A673 (cell line): ENCODE measurements around the gene PRODH. TPM values are rescaled to one million over a fixed set of nuclear protein-coding genes. Genes with fewer than 3 reads are reported as not detected.
"Not testable (repeated sequence)": the region's sequence is repeated elsewhere in the genome, so short reads cannot be mapped to it uniquely, and the experiment has no call there.

Experiments used
- BruUV-seq: library from RNA; stranded (reverse); fragments of 400-500 nt; replicated peaks from 2 replicates; lab custom pipeline; 2021; lab: Mats Ljungman, UMichigan
- CTCF ChIA-PET: fragments of 300-600 bp; sonication (Branson Sonifier 250); formaldehyde crosslinking; loops from one replicate; lab custom pipeline; 2022; ENCODE audit warnings: antibody characterized with exemption; lab: Charles Lee
- POLR2A ChIA-PET: fragments of 300-600 bp; sonication (Branson Sonifier 250); formaldehyde crosslinking; loops from one replicate; lab custom pipeline; 2022; ENCODE audit warnings: antibody characterized with exemption; ENCODE audit not compliant: low non-redundant PET; lab: Charles Lee
- DNase-seq: peaks from one replicate; pipeline ENCODE4 v3.0.0-alpha.2; 2015; ENCODE audit warnings: low spot score
- H3K27ac ChIP-seq: fragments of 200-600 bp; sonication (generic); 2 replicates; pipeline ENCODE4 v1.5.1; 2016; ENCODE audit warnings: mixed run types, low read depth, mild to moderate bottlenecking, mixed read lengths, antibody characterized with exemption, low read length; ENCODE audit not compliant: poor library complexity, severe bottlenecking
- H3K27me3 ChIP-seq: fragments of 200-600 bp; sonication (generic); replicated peaks from 2 replicates; pipeline ENCODE4 v1.6.1; 2017; ENCODE audit warnings: mixed run types, low read depth, mild to moderate bottlenecking, mixed read lengths, antibody characterized with exemption, low read length; ENCODE audit not compliant: insufficient read depth, poor library complexity
- H3K36me3 ChIP-seq: fragments of 200-600 bp; sonication (generic); 2 replicates; pipeline ENCODE4 v1.6.1; 2016; ENCODE audit warnings: mixed run types, mild to moderate bottlenecking, mixed read lengths, antibody characterized with exemption, low read length; ENCODE audit not compliant: insufficient read depth, poor library complexity, severe bottlenecking
- H3K4me1 ChIP-seq: fragments of 200-600 bp; sonication (generic); 2 replicates; pipeline ENCODE4 v1.6.1; 2017; ENCODE audit warnings: mixed run types, mild to moderate bottlenecking, mixed read lengths, antibody characterized with exemption, low read length; ENCODE audit not compliant: insufficient read depth, poor library complexity, severe bottlenecking
- H3K4me3 ChIP-seq: fragments of 200-600 bp; sonication (generic); 2 replicates; pipeline ENCODE4 v1.5.1; 2016; ENCODE audit warnings: low read depth, mixed run types, mild to moderate bottlenecking, mixed read lengths, low read length; ENCODE audit not compliant: poor library complexity, severe bottlenecking
- H3K9me3 ChIP-seq: fragments of 200-600 bp; sonication (generic); 2 replicates; pipeline ENCODE4 v1.6.1; 2016; ENCODE audit warnings: mixed run types, low read depth, mild to moderate bottlenecking, mixed read lengths, antibody characterized with exemption, low read length; ENCODE audit not compliant: poor library complexity, severe bottlenecking
- EZH2 ChIP-seq: fragments of 200-600 bp; sonication (generic); IDR thresholded peaks from 2 replicates; pipeline ENCODE4 v1.6.1; 2017; ENCODE audit warnings: borderline replicate concordance, low read depth, mild to moderate bottlenecking, mixed read lengths, antibody characterized with exemption, low read length; ENCODE audit not compliant: poor library complexity, severe bottlenecking
- intact Hi-C: fragments of 100-400 bp; cut with micrococcal nuclease; formaldehyde crosslinking; loops from one replicate; pipeline ENCODE4 v1.10.0; 2022; ENCODE audit not compliant: unreplicated experiment
- total RNA-seq: library from RNA; stranded (reverse); gene quantifications from 2 replicates; pipeline ENCODE4 v1.2.3, GENCODE V29; 2021
- TF ChIP-seq, protein P1 (sequence below): fragments of 300-800, 200-600 bp; sonication (generic); conservative IDR thresholded peaks from 2 replicates; pipeline ENCODE4 v1.5.1; 2017; ENCODE audit warnings: low read depth, mild to moderate bottlenecking, antibody characterized with exemption, low read length, moderate library complexity, mixed read lengths

The PRODH gene
- total RNA-seq, 1 experiment from 2014 or later: 10.9 TPM

- H3K27me3 ChIP-seq: no peaks in the 10 kb centered on the region
- BruUV-seq: no TSS peak
- H3K27ac ChIP-seq: no peak overlapping the region
- no peaks in the 10 kb centered on the region for H3K9me3 ChIP-seq
- TF ChIP-seq, protein P1, sequence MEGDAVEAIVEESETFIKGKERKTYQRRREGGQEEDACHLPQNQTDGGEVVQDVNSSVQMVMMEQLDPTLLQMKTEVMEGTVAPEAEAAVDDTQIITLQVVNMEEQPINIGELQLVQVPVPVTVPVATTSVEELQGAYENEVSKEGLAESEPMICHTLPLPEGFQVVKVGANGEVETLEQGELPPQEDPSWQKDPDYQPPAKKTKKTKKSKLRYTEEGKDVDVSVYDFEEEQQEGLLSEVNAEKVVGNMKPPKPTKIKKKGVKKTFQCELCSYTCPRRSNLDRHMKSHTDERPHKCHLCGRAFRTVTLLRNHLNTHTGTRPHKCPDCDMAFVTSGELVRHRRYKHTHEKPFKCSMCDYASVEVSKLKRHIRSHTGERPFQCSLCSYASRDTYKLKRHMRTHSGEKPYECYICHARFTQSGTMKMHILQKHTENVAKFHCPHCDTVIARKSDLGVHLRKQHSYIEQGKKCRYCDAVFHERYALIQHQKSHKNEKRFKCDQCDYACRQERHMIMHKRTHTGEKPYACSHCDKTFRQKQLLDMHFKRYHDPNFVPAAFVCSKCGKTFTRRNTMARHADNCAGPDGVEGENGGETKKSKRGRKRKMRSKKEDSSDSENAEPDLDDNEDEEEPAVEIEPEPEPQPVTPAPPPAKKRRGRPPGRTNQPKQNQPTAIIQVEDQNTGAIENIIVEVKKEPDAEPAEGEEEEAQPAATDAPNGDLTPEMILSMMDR: no peak
- TF ChIP-seq EZH2: no peak
- no peaks in the 10 kb centered on the region for H3K36me3 ChIP-seq
- no peak overlapping the region for H3K4me3 ChIP-seq
- ChIA-PET POLR2A (no interaction called here), CTCF (no interaction called here)
- DNase-seq: no peak
- no peaks in the 10 kb centered on the region for H3K4me1 ChIP-seq
- intact Hi-C loops: no loop called here
Measured at GRCh38 chr22:18968011-18968749, 32.1 kb upstream of the PRODH start.

DNA sequence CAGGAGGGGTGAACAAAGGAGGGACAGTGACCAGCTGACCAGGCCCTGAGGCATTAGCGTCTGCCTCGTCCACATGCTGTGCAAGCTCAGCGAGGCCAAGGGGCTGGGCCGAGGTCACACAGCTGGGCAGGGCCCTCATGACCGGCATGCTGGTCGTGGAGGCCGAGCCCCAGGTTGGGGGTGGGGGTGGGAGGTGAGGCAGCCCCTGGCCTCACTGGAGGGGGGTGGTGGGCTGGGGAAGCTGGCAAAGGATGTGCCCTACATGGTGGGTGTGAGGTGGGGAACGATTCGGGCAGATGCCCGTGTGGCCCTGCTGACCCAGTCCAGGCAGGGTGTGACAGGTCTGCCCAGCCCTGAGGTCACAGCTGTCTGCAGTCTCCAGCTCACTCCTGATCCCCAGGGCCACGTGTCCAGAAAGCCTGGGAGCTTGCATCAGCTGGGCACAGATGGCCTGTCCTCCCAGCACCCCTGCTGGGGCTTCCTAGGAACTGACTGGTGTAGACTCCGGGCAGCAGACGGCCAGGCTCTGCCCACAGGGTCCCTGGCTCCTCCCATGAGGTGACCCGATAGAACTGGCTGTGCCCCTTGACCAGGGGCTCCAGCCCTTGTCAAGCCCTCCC, 31.4 kb upstream of the PRODH start:
- intact Hi-C loops, H3K4me1 ChIP-seq, BruUV-seq, H3K36me3 ChIP-seq, DNase-seq, H3K27me3 ChIP-seq, H3K27ac ChIP-seq, H3K9me3 ChIP-seq, POLR2A ChIA-PET, CTCF ChIA-PET, H3K4me3 ChIP-seq: not testable (repeated sequence)

- ChIA-PET POLR2A (no interaction called here), CTCF (no interaction called here)
- Histone ChIP-seq H3K27me3 (no peaks in the 10 kb centered on the region), H3K4me3 (no peak overlapping the region), H3K4me1 (no peaks in the 10 kb centered on the region), H3K9me3 (no peaks in the 10 kb centered on the region), H3K36me3 (no peaks in the 10 kb centered on the region), H3K27ac (no peak overlapping the region)
- no peak for DNase-seq
- BruUV-seq: no TSS peak
- TF ChIP-seq, protein P1: no peak
- no peak for TF ChIP-seq EZH2
- intact Hi-C loops: no loop called here
Measured at GRCh38 chr22:18966748-18967147, 30.7 kb upstream of the PRODH start.
